ENCODE measurements around the gene PBRM1.

DNA sequence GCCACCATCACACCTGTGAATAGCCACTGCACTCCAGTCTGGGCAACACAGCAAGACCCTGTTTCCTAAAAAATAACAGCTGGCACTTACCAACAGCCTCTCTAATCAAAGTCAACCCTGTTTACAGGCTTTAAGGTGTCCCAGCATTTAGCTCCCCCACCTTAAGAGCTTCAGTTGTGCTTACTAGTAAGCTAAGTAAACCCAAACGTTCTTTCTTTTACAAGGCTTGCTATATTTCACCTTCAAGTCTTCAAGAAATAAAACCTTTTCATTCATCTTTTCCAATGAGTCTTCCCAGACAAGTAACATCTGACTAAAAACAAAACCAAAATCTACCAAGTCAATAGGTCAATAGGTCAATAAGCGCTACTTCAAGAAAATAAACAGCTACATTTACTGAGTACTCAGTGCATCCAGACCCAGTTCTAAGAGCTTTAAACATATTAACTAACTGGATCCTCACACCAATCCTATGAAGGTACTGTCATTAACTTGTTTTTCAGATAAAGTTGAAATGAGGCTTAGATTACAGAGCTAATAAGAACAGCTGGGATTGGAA lies 62.4 kb downstream of the PBRM1 start:
- TF ChIP-seq POLR2A (IDR thresholded peaks at IDR 0.05): no peak
- TF ChIP-seq, protein P1, sequence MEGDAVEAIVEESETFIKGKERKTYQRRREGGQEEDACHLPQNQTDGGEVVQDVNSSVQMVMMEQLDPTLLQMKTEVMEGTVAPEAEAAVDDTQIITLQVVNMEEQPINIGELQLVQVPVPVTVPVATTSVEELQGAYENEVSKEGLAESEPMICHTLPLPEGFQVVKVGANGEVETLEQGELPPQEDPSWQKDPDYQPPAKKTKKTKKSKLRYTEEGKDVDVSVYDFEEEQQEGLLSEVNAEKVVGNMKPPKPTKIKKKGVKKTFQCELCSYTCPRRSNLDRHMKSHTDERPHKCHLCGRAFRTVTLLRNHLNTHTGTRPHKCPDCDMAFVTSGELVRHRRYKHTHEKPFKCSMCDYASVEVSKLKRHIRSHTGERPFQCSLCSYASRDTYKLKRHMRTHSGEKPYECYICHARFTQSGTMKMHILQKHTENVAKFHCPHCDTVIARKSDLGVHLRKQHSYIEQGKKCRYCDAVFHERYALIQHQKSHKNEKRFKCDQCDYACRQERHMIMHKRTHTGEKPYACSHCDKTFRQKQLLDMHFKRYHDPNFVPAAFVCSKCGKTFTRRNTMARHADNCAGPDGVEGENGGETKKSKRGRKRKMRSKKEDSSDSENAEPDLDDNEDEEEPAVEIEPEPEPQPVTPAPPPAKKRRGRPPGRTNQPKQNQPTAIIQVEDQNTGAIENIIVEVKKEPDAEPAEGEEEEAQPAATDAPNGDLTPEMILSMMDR (IDR thresholded peaks at IDR 0.05): no peak
